ENCODE results near the gene RBM6. TPM values are rescaled to one million over a fixed set of nuclear protein-coding genes. Genes with fewer than 3 reads are reported as not detected.

Gene RBM6
- polyA plus RNA-seq, 1 of the 3 experiments (the other 2 are of a cell fraction) = 67.4 TPM

- no peaks in the 10 kb centered on the region for H3K9me3 ChIP-seq
- DNase-seq = peak; percentile 93
- no peaks in the 10 kb centered on the region for H3K9me2 ChIP-seq
- no peaks in the 10 kb centered on the region for H3K27me3 ChIP-seq (ENCODE audit: insufficient read depth)
- H4K20me1 ChIP-seq (ENCODE audit: insufficient read depth) = no peaks in the 10 kb centered on the region
- ChIA-PET CTCF (interaction anchor here (0.6 to 3.4 kb wide), 13 partner anchors 10 to 146 kb away, joined by 3 to 13 read pairs (median 3); partner anchors contain the start of genes INKA1 and RBM6), POLR2A (interaction anchor here (0.7 to 2.0 kb wide), 4 partner anchors 11 to 126 kb away, joined by 3 to 32 read pairs (median 4); partner anchors contain the start of gene RBM6)
- peak within 1 kb of the TSS; percentile 75 for H3K4me2 ChIP-seq
- H2AFZ ChIP-seq (ENCODE audit: low read depth) = peak within 1 kb of the TSS; percentile 91
- H3F3A ChIP-seq (replicated peaks; ENCODE audit: insufficient read depth) = peaks cover 7% of the 10 kb centered on the region
- H3K79me2 ChIP-seq (ENCODE audit: insufficient read depth) = peaks cover 7% of the 10 kb centered on the region; the same call in 1 of the 2 replicates
- WGBS (ENCODE audit: low lambda C conversion rate) = 10% methylated on average over 14 of the region's 56 CpGs
- H3K27ac ChIP-seq (ENCODE audit: low read depth in 2 of 2, low read length in 1 of 2) = peak within 1 kb of the TSS; percentile 59 to 76; a peak in 3 of 4 replicates
- peak within 1 kb of the TSS; percentile 47; the same call in 1 of the 2 replicates for H3K9ac ChIP-seq
- H3K4me1 ChIP-seq (ENCODE audit: control insufficient read depth in 1 of 2, insufficient read depth in 2 of 2, low read depth in 1 of 2, low read length in 1 of 2) = peaks cover 0 to 10% of the 10 kb centered on the region in 2 experiments; a peak in 1 of 4 replicates
- H3K36me3 ChIP-seq (replicated peaks in 1 of 2; ENCODE audit: control insufficient read depth in 1 of 2, insufficient read depth in 2 of 2, low read length in 1 of 2) = no peaks in the 10 kb centered on the region
- peak within 1 kb of the TSS; percentile 63 to 80 for H3K4me3 ChIP-seq (ENCODE audit: low read depth in 2 of 2, low read length in 1 of 2)
- no peak for TF ChIP-seq RXRA (IDR thresholded peaks at IDR 0.05; ENCODE audit: borderline replicate concordance, low read depth)
- 0 out of 2 replicates have a peak, but pooled peaks have one; percentile 20 for TF ChIP-seq ZBTB33 (IDR thresholded peaks at IDR 0.05; ENCODE audit: borderline replicate concordance, low read depth)
- peak; percentile 24; the same call in 1 of the 2 replicates for TF ChIP-seq TCF12 (IDR thresholded peaks at IDR 0.05)
- TF ChIP-seq FOXM1 (IDR thresholded peaks at IDR 0.05; ENCODE audit: low read depth) = no peak
- TF ChIP-seq POLR2AphosphoS5 (IDR thresholded peaks at IDR 0.05; ENCODE audit: low read depth, low read length) = peak; percentile 34; the same call in 1 of the 2 replicates
- TF ChIP-seq EP300 (IDR thresholded peaks at IDR 0.05; ENCODE audit: borderline replicate concordance in 1 of 2, low read depth in 1 of 2, low read length in 1 of 2) = no peak
- TF ChIP-seq EZH2phosphoT487 (IDR thresholded peaks at IDR 0.05; ENCODE audit: borderline replicate concordance, low read depth) = no peak
- peak; percentile 80; the same call in 1 of the 2 replicates for TF ChIP-seq USF1 (IDR thresholded peaks at IDR 0.05; ENCODE audit: borderline replicate concordance, low read depth)
- no peak for TF ChIP-seq TEAD4 (IDR thresholded peaks at IDR 0.05; ENCODE audit: borderline replicate concordance, insufficient read depth)
- no peak for TF ChIP-seq IRF3 (IDR thresholded peaks at IDR 0.05; ENCODE audit: low read depth, low read length)
- no peak; the same call in 1 of the 2 replicates for TF ChIP-seq SMC3 (IDR thresholded peaks at IDR 0.05; ENCODE audit: low read depth, low read length)
- no peak for TF ChIP-seq MEF2A (IDR thresholded peaks at IDR 0.05; ENCODE audit: borderline replicate concordance, low read depth)
- no peak for TF ChIP-seq NFIC (IDR thresholded peaks at IDR 0.05; ENCODE audit: borderline replicate concordance)
- TF ChIP-seq SIN3A (IDR thresholded peaks at IDR 0.05; ENCODE audit: borderline replicate concordance, low read depth, low read length) = peak; percentile 92
- TF ChIP-seq YY1 (IDR thresholded peaks at IDR 0.05; ENCODE audit: low read depth) = peak; percentile 54; the same call in 1 of the 2 replicates
- TF ChIP-seq MAX (IDR thresholded peaks at IDR 0.05; ENCODE audit: low read depth) = peak; percentile 96
- TF ChIP-seq JUND (IDR thresholded peaks at IDR 0.05) = no peak
- 0 out of 2 replicates have a peak, but pooled peaks have one; percentile 18 for TF ChIP-seq REST (IDR thresholded peaks at IDR 0.05; ENCODE audit: low read depth, low read length)
- TF ChIP-seq PBX3 (IDR thresholded peaks at IDR 0.05) = no peak
- TF ChIP-seq TAF1 (IDR thresholded peaks at IDR 0.05; ENCODE audit: borderline replicate concordance, low read depth, low read length) = peak; percentile 48; the same call in 1 of the 2 replicates
- no peak for TF ChIP-seq RCOR1 (IDR thresholded peaks at IDR 0.05; ENCODE audit: low read length)
- TF ChIP-seq CHD2 (IDR thresholded peaks at IDR 0.05; ENCODE audit: low read length, partially characterized antibody) = no peak
Observed at GRCh38 chr3:49929291-49930167, 10.4 kb upstream of the RBM6 start, which contains the start of gene MON1A. MON1A (minus strand) TSS chr3:49929811; CDS start chr3:49913346, 16,465 bp downstream.
